WERI-Rb-1 (cell line): ENCODE results near the gene TMEM11.

ENCODE experiments used
- DNase-seq: peaks from one replicate; pipeline ENCODE4 v3.0.0-alpha.2; 2020
- H3K27ac ChIP-seq: fragments of 250-450 bp; sonication (Bioruptor Pico); 2 replicates; pipeline ENCODE4 v1.5.1; 2020; ENCODE audit warnings: mild to moderate bottlenecking, moderate library complexity
- H3K27me3 ChIP-seq: fragments of 250-450 bp; sonication (Bioruptor Pico); 2 replicates; pipeline ENCODE4 v1.5.1; 2021; ENCODE audit warnings: mild to moderate bottlenecking, low read depth, moderate library complexity; ENCODE audit not compliant: insufficient read depth, severe bottlenecking
- H3K36me3 ChIP-seq: fragments of 250-450 bp; sonication (Bioruptor Pico); 2 replicates; pipeline ENCODE4 v1.5.1; 2020; ENCODE audit warnings: mild to moderate bottlenecking, moderate library complexity
- H3K4me3 ChIP-seq: 2 replicates; pipeline ENCODE4 v1.5.1; 2011; ENCODE audit warnings: low read depth, mild to moderate bottlenecking, control low read depth, low read length
- H3K9me3 ChIP-seq: fragments of 250-450 bp; sonication (Bioruptor Pico); 2 replicates; pipeline ENCODE4 v1.5.1; 2021; ENCODE audit warnings: mild to moderate bottlenecking, moderate library complexity; ENCODE audit not compliant: severe bottlenecking
- CTCF ChIP-seq: IDR thresholded peaks from 2 replicates; pipeline ENCODE4 v1.5.1; 2011; ENCODE audit warnings: low read depth, mild to moderate bottlenecking, control low read depth, inconsistent platforms, low read length

TMEM11 gene

GRCh38 chr17:21157586-21158370 is 56.2 kb downstream of the TMEM11 start:
- no peak for TF ChIP-seq CTCF
- no peaks in the 10 kb centered on the region for H3K36me3 ChIP-seq
- H3K9me3 ChIP-seq, result no peaks in the 10 kb centered on the region
- no peaks in the 10 kb centered on the region for H3K27me3 ChIP-seq
- DNase-seq, result no peak
- no peak overlapping the region for H3K4me3 ChIP-seq
- H3K27ac ChIP-seq, result no peak overlapping the region

GRCh38 chr17:21152731-21153130 is 61.2 kb downstream of the TMEM11 start:
- H3K4me3 ChIP-seq, result no peak overlapping the region

GRCh38 chr17:21149621-21150020 is 64.3 kb downstream of the TMEM11 start:
- H3K36me3 ChIP-seq, result no peaks in the 10 kb centered on the region
- H3K4me3 ChIP-seq, result no peak overlapping the region
- no peaks in the 10 kb centered on the region for H3K27me3 ChIP-seq
- H3K9me3 ChIP-seq, result peaks cover 7% of the 10 kb centered on the region
- TF ChIP-seq CTCF, result no peak
- no peak overlapping the region for H3K27ac ChIP-seq
- DNase-seq, result no peak

More at GRCh38 chr17:21152731-21153130, 61.2 kb downstream of the TMEM11 start:
- H3K27ac ChIP-seq, result no peak overlapping the region
- DNase-seq, result no peak
- H3K36me3 ChIP-seq, result no peaks in the 10 kb centered on the region
- H3K9me3 ChIP-seq, result peaks cover 7% of the 10 kb centered on the region
- H3K27me3 ChIP-seq, result no peaks in the 10 kb centered on the region
- TF ChIP-seq CTCF, result no peak
